ENCODE measurements around the gene TDRD1. TPM values are rescaled to one million over a fixed set of nuclear protein-coding genes. Genes with fewer than 3 reads are reported as not detected.

The TDRD1 gene
- total and polyA plus RNA-seq, 2 donors (not counting 1 experiment from before 2014, with no cell fraction given), result 0.10 to 0.22 TPM

- peaks cover 8% of the 10 kb centered on the region for H3K4me1 Mint-ChIP-seq
- DNase-seq (peak; percentile 15), ATAC-seq (ENCODE audit: low read depth) (no peak)
- no peak overlapping the region for H3K4me2 ChIP-seq (replicated peaks; ENCODE audit: low read depth, low read length, poor library complexity, severe bottlenecking)
- no peaks in the 10 kb centered on the region for H3K36me3 ChIP-seq (replicated peaks in 1 of 2; ENCODE audit: control extremely low read depth in 1 of 2, control insufficient read depth in 1 of 2, extremely low read depth in 1 of 2, insufficient read depth in 2 of 2, low read length in 1 of 2)
- no peak overlapping the region for H3K4me3 ChIP-seq (ENCODE audit: control extremely low read depth in 1 of 5, extremely low read depth in 1 of 5, insufficient read depth in 1 of 5, low read depth in 2 of 5, low read length in 4 of 5)
- H3K9me3 ChIP-seq (ENCODE audit: control extremely low read depth in 1 of 3, control insufficient read depth in 2 of 3, insufficient read depth in 1 of 3, low read length in 2 of 3), result no peaks in the 10 kb centered on the region
- peaks cover 11% of the 10 kb centered on the region for H3K27me3 Mint-ChIP-seq
- no peak overlapping the region for H3K9ac ChIP-seq (ENCODE audit: low read length)
- WGBS (ENCODE audit: insufficient coverage), result 0% methylated on average over 2 of the region's 3 CpGs
- no peaks in the 10 kb centered on the region for H3K79me2 ChIP-seq (ENCODE audit: control insufficient read depth, insufficient read depth, low read length)
- H3K27ac Mint-ChIP-seq, result no peak overlapping the region
- H4K20me1 ChIP-seq (ENCODE audit: control insufficient read depth, insufficient read depth, low read length, poor library complexity, severe bottlenecking), result no peaks in the 10 kb centered on the region
- ChIA-PET CTCF (no interaction called here), POLR2A (no interaction called here)
- intact Hi-C loops (cut with micrococcal nuclease), result no loop called here
- no peaks in the 10 kb centered on the region for H3K9me3 Mint-ChIP-seq (ENCODE audit: insufficient read depth)
- TF ChIP-seq CTCF (IDR thresholded peaks at IDR 0.05), result no peak
- TF ChIP-seq EZH2 (IDR thresholded peaks at IDR 0.05; ENCODE audit: borderline replicate concordance, insufficient read depth, low read depth, low read length, poor library complexity, severe bottlenecking), result no peak
- H2AFZ ChIP-seq (ENCODE audit: insufficient read depth, low read depth, low read length, poor library complexity, severe bottlenecking), result no peak overlapping the region
- peaks cover 6 to 8% of the 10 kb centered on the region in 2 donors for H3K4me1 ChIP-seq (ENCODE audit: control insufficient read depth in 2 of 2, insufficient read depth in 2 of 2, low read length in 2 of 2)
- no peak overlapping the region for H3K4me3 Mint-ChIP-seq
- no peak overlapping the region for H3K27ac ChIP-seq (ENCODE audit: low read length in 2 of 2)
- H3K27me3 ChIP-seq (replicated peaks in 1 of 4; ENCODE audit: control extremely low read depth in 1 of 4, control insufficient read depth in 3 of 4, insufficient read depth in 4 of 4, low read length in 3 of 4), result no peaks in the 10 kb centered on the region
Measured at GRCh38 chr10:114188001-114188400, 8.8 kb downstream of the TDRD1 start.

DNA sequence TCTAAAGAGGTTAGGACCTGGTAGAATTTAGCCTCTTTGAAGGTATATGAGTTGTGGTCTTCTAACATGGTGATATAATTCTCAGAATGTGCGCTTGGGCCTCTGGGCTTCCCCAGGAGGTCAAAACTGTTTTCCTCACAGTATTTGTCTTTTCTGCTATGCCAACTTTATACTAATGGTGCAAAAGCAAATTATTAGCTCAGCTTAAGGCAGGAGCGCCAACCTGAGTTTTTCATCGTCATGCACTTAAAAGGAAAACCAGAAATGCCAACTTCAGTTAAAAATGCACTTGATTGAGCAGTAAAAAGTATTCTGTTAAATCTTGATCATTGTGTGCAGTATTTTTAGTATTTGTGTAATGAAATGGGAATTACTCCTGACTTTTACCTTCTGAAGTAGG is 9.7 kb downstream of the TDRD1 start:
- Mint-ChIP-seq H3K4me3 (no peak overlapping the region), H3K4me1 (peaks cover 8% of the 10 kb centered on the region), H3K27me3 (peaks cover 11% of the 10 kb centered on the region), H3K9me3 (ENCODE audit: insufficient read depth) (no peaks in the 10 kb centered on the region), H3K27ac (no peak overlapping the region)
- ChIA-PET POLR2A (no interaction called here), CTCF (no interaction called here)
- H3K27me3 ChIP-seq (replicated peaks in 1 of 4; ENCODE audit: control extremely low read depth in 1 of 4, control insufficient read depth in 3 of 4, insufficient read depth in 4 of 4, low read length in 3 of 4), result no peaks in the 10 kb centered on the region
- TF ChIP-seq CTCF (IDR thresholded peaks at IDR 0.05) (no peak), EZH2 (IDR thresholded peaks at IDR 0.05; ENCODE audit: borderline replicate concordance, insufficient read depth, low read depth, low read length, poor library complexity, severe bottlenecking) (no peak)
- H3K4me1 ChIP-seq (ENCODE audit: control insufficient read depth in 2 of 2, insufficient read depth in 2 of 2, low read length in 2 of 2), result peaks cover 6 to 8% of the 10 kb centered on the region in 2 donors
- ATAC-seq (ENCODE audit: low read depth) (no peak), DNase-seq (no peak)
- no peaks in the 10 kb centered on the region for H3K79me2 ChIP-seq (ENCODE audit: control insufficient read depth, insufficient read depth, low read length)
- intact Hi-C loops (cut with micrococcal nuclease), result no loop called here
- no peaks in the 10 kb centered on the region for H3K36me3 ChIP-seq (replicated peaks in 1 of 2; ENCODE audit: control extremely low read depth in 1 of 2, control insufficient read depth in 1 of 2, extremely low read depth in 1 of 2, insufficient read depth in 2 of 2, low read length in 1 of 2)
- no peak overlapping the region for H3K27ac ChIP-seq (ENCODE audit: low read length in 2 of 2)
- no peak overlapping the region for H2AFZ ChIP-seq (ENCODE audit: insufficient read depth, low read depth, low read length, poor library complexity, severe bottlenecking)
- no peak overlapping the region for H3K4me3 ChIP-seq (ENCODE audit: control extremely low read depth in 1 of 5, extremely low read depth in 1 of 5, insufficient read depth in 1 of 5, low read depth in 2 of 5, low read length in 4 of 5)
- WGBS (ENCODE audit: insufficient coverage), result no CpG with 5 or more reads among the region's 3 CpGs
- no peaks in the 10 kb centered on the region for H4K20me1 ChIP-seq (ENCODE audit: control insufficient read depth, insufficient read depth, low read length, poor library complexity, severe bottlenecking)
- no peak overlapping the region for H3K4me2 ChIP-seq (replicated peaks; ENCODE audit: low read depth, low read length, poor library complexity, severe bottlenecking)
- H3K9ac ChIP-seq (ENCODE audit: low read length), result no peak overlapping the region
- no peaks in the 10 kb centered on the region for H3K9me3 ChIP-seq (ENCODE audit: control extremely low read depth in 1 of 3, control insufficient read depth in 2 of 3, insufficient read depth in 1 of 3, low read length in 2 of 3)

Measured in B cell (primary cell).